MM.1S (cell line): ENCODE measurements around the gene MFSD6.

Experiments
- DNase-seq: peaks from one replicate; pipeline ENCODE4 v3.0.0-alpha.2; 2015
- H2AFZ ChIP-seq: fragments of 300-600 bp; sonication (generic); 2 replicates; pipeline ENCODE4 v1.6.0; 2016; ENCODE audit warnings: antibody characterized with exemption, low read length
- H3F3A ChIP-seq: fragments of 300-600 bp; sonication (generic); 2 replicates; pipeline ENCODE4 v1.6.1; 2016; ENCODE audit warnings: mild to moderate bottlenecking, antibody characterized with exemption, low read length, moderate library complexity, mixed read lengths; ENCODE audit not compliant: insufficient read depth
- H3K27ac ChIP-seq: fragments of 300-600 bp; sonication (generic); 2 replicates; pipeline ENCODE4 v1.5.1; 2016; ENCODE audit warnings: mild to moderate bottlenecking, low read length
- H3K27me3 ChIP-seq: fragments of 300-600 bp; sonication (generic); replicated peaks from 2 replicates; pipeline ENCODE4 v1.6.0; 2016; ENCODE audit warnings: low read length; ENCODE audit not compliant: insufficient read depth
- H3K36me3 ChIP-seq: fragments of 300-600 bp; sonication (generic); replicated peaks from 2 replicates; pipeline ENCODE4 v1.6.1; 2016; ENCODE audit warnings: mild to moderate bottlenecking, low read length, mixed read lengths; ENCODE audit not compliant: insufficient read depth
- H3K4me1 ChIP-seq: fragments of 300-600 bp; sonication (generic); 2 replicates; pipeline ENCODE4 v1.6.1; 2016; ENCODE audit warnings: low read length, mixed read lengths
- H3K4me2 ChIP-seq: fragments of 300-600 bp; sonication (generic); 2 replicates; pipeline ENCODE4 v1.6.0; 2016; ENCODE audit warnings: low read depth, low read length
- H3K4me3 ChIP-seq: fragments of 300-600 bp; sonication (generic); 2 replicates; pipeline ENCODE4 v1.5.1; 2016; ENCODE audit warnings: low read length, mixed read lengths
- H3K79me2 ChIP-seq: fragments of 300-600 bp; sonication (generic); 2 replicates; pipeline ENCODE4 v1.6.1; 2016; ENCODE audit warnings: mixed run types, low read length, mixed read lengths
- H3K9ac ChIP-seq: fragments of 300-600 bp; sonication (generic); 2 replicates; pipeline ENCODE4 v1.6.1; 2016; ENCODE audit warnings: low read length, mixed read lengths
- H3K9me2 ChIP-seq: fragments of 300-600 bp; sonication (generic); replicated peaks from 2 replicates; pipeline ENCODE4 v1.6.1; 2016; ENCODE audit warnings: mild to moderate bottlenecking, low read length, mixed read lengths; ENCODE audit not compliant: insufficient read depth
- H3K9me3 ChIP-seq: fragments of 300-600 bp; sonication (generic); replicated peaks from 2 replicates; pipeline ENCODE4 v1.6.1; 2016; ENCODE audit warnings: mild to moderate bottlenecking, low read length, mixed read lengths; ENCODE audit not compliant: insufficient read depth
- H4K20me1 ChIP-seq: fragments of 300-600 bp; sonication (generic); 2 replicates; pipeline ENCODE4 v1.6.1; 2016; ENCODE audit warnings: mild to moderate bottlenecking, low read length, moderate library complexity, mixed read lengths; ENCODE audit not compliant: insufficient read depth
- CTCF ChIP-seq: fragments of 300-600 bp; sonication (generic); IDR thresholded peaks from 2 replicates; pipeline ENCODE4 v1.5.1; 2016; ENCODE audit warnings: antibody characterized with exemption, low read length, mixed read lengths
- EZH2 ChIP-seq: fragments of 300-600 bp; sonication (generic); optimal IDR thresholded peaks from 2 replicates; pipeline ENCODE3; 2017; ENCODE audit warnings: low read depth, mild to moderate bottlenecking, antibody characterized with exemption, low read length, mixed read lengths
- EZH2phosphoT487 ChIP-seq: fragments of 300-600 bp; sonication (generic); IDR thresholded peaks from 2 replicates; pipeline ENCODE4 v1.6.1; 2018; ENCODE audit warnings: antibody characterized with exemption, low read length

Gene MFSD6

GRCh38 chr2:190481339-190481738 is 73.2 kb downstream of the MFSD6 start:
- H3F3A ChIP-seq, result no peaks in the 10 kb centered on the region
- H3K27ac ChIP-seq, result no peak overlapping the region
- H4K20me1 ChIP-seq, result no peaks in the 10 kb centered on the region
- H3K4me2 ChIP-seq, result no peak overlapping the region
- DNase-seq, result no peak
- no peak overlapping the region for H3K9ac ChIP-seq
- no peak overlapping the region for H2AFZ ChIP-seq
- no peaks in the 10 kb centered on the region for H3K9me3 ChIP-seq
- H3K27me3 ChIP-seq, result no peaks in the 10 kb centered on the region
- H3K79me2 ChIP-seq, result no peaks in the 10 kb centered on the region
- TF ChIP-seq CTCF (no peak), EZH2 (no peak), EZH2phosphoT487 (no peak)
- H3K9me2 ChIP-seq, result no peaks in the 10 kb centered on the region
- no peak overlapping the region for H3K4me3 ChIP-seq
- no peaks in the 10 kb centered on the region for H3K36me3 ChIP-seq
- no peaks in the 10 kb centered on the region for H3K4me1 ChIP-seq

DNA sequence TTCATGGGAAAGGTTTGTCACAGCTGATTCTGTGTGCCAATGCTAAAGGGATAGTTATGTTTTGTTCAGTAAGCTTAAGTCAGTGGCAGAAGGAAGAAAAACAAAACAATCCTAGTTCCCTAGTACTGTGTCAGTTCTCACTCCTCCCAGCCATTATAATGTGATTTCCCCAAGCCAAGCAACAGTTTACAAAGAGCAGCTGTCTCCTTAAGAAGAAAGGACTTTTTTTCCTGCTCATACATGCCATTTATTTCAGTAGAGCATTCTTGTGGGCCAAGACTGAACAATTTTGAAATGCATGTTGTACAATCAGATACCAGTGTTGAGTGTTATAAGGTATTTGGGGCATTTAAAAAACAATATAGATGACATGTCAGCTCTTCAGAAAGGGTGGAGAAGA is 74.3 kb downstream of the MFSD6 start:
- H3K4me1 ChIP-seq, result no peaks in the 10 kb centered on the region

GRCh38 chr2:190486037-190486623 is 78.0 kb downstream of the MFSD6 start:
- no peak for DNase-seq
- Histone ChIP-seq H3F3A (no peaks in the 10 kb centered on the region), H3K9me2 (no peaks in the 10 kb centered on the region), H3K27ac (no peak overlapping the region), H4K20me1 (no peaks in the 10 kb centered on the region), H3K36me3 (no peaks in the 10 kb centered on the region), H3K9ac (no peak overlapping the region), H3K79me2 (no peaks in the 10 kb centered on the region), H3K9me3 (no peaks in the 10 kb centered on the region), H3K4me1 (no peaks in the 10 kb centered on the region), H2AFZ (no peak overlapping the region), H3K4me2 (no peak overlapping the region), H3K27me3 (no peaks in the 10 kb centered on the region), H3K4me3 (no peak overlapping the region)
- TF ChIP-seq CTCF, result no peak
- TF ChIP-seq EZH2phosphoT487, result no peak
- no peak for TF ChIP-seq EZH2

More for the DNA sequence above, 74.3 kb downstream of the MFSD6 start:
- Histone ChIP-seq H3K27ac (no peak overlapping the region), H4K20me1 (no peaks in the 10 kb centered on the region), H3F3A (no peaks in the 10 kb centered on the region), H3K9ac (no peak overlapping the region), H2AFZ (no peak overlapping the region), H3K4me2 (no peak overlapping the region), H3K36me3 (no peaks in the 10 kb centered on the region), H3K9me3 (no peaks in the 10 kb centered on the region), H3K4me3 (no peak overlapping the region), H3K27me3 (no peaks in the 10 kb centered on the region), H3K9me2 (no peaks in the 10 kb centered on the region), H3K79me2 (no peaks in the 10 kb centered on the region)
- no peak for DNase-seq
- TF ChIP-seq EZH2phosphoT487 (no peak), EZH2 (no peak), CTCF (no peak)
